GM12801 (cell line): Measurements from ENCODE around the gene SLC26A4.

Experiments used
- CTCF ChIP-seq: IDR thresholded peaks from one replicate; pipeline ENCODE4 v1.5.1; 2011; ENCODE audit warnings: control low read depth; ENCODE audit not compliant: insufficient read length; ENCODE audit errors: extremely low read depth

Gene SLC26A4

GRCh38 chr7:107676249-107676648 is 15.6 kb downstream of the SLC26A4 start:
- no peak for TF ChIP-seq CTCF

GRCh38 chr7:107678110-107678753 is 17.6 kb downstream of the SLC26A4 start:
- no peak for TF ChIP-seq CTCF

GRCh38 chr7:107680478-107680877 is 19.9 kb downstream of the SLC26A4 start:
- no peak for TF ChIP-seq CTCF

- TF ChIP-seq CTCF = no peak
Observed at GRCh38 chr7:107682886-107683285, 22.3 kb downstream of the SLC26A4 start.

GRCh38 chr7:107684287-107684686 is 23.7 kb downstream of the SLC26A4 start:
- TF ChIP-seq CTCF = no peak

GRCh38 chr7:107684947-107685463 is 24.4 kb downstream of the SLC26A4 start:
- no peak for TF ChIP-seq CTCF

- no peak for TF ChIP-seq CTCF
Observed at GRCh38 chr7:107686816-107687387, 26.3 kb downstream of the SLC26A4 start.
